H1 (cell line): ENCODE measurements around the gene CDH9.

Source experiments
- CTCF ChIP-seq, 3 experiments: IDR thresholded peaks; 1 replicate in 2 of 3; 2 replicates in 1 of 3; pipeline versions ENCODE4 v1.5.1 to v1.6.1; 2011; ENCODE audit warnings: low read length in 3 of 3, mild to moderate bottlenecking in 3 of 3, inconsistent platforms in 2 of 3, low read depth in 1 of 3, moderate library complexity in 1 of 3; ENCODE audit not compliant: insufficient read depth in 1 of 3; ENCODE audit errors: control extremely low read depth in 1 of 3
- GABPA ChIP-seq: IDR thresholded peaks from 2 replicates; pipeline ENCODE4 v1.6.1; 2011; ENCODE audit warnings: mild to moderate bottlenecking, low read length, moderate library complexity, borderline replicate concordance; ENCODE audit not compliant: insufficient read depth
- NRF1 ChIP-seq: IDR thresholded peaks from 2 replicates; pipeline ENCODE4 v1.6.1; 2011; ENCODE audit warnings: mild to moderate bottlenecking, low read depth, low read length, improper control_type of control experiment
- POLR2A ChIP-seq, 2 experiments: IDR thresholded peaks; 1 replicate in 1 of 2; 2 replicates in 1 of 2; pipeline ENCODE4 v1.6.1; 2011; ENCODE audit warnings: low read depth in 2 of 2, low read length in 2 of 2, mild to moderate bottlenecking in 2 of 2; ENCODE audit errors: control extremely low read depth in 1 of 2
- POLR2AphosphoS5 ChIP-seq: IDR thresholded peaks from 2 replicates; pipeline ENCODE4 v1.6.1; 2011; ENCODE audit warnings: low read depth, low read length
- RFX5 ChIP-seq: IDR thresholded peaks from 2 replicates; pipeline ENCODE4 v1.6.1; 2011; ENCODE audit warnings: low read depth, low read length, improper control_type of control experiment, borderline replicate concordance
- RXRA ChIP-seq: IDR thresholded peaks from 2 replicates; pipeline ENCODE4 v1.6.1; 2011; ENCODE audit warnings: low read depth, mild to moderate bottlenecking, low read length, moderate library complexity; ENCODE audit not compliant: insufficient read depth
- SIN3A ChIP-seq, 2 experiments: IDR thresholded peaks in 1 of 2; conservative IDR thresholded peaks in 1 of 2; 2 replicates each; pipeline ENCODE4 v1.6.1; 2011 to 2012; ENCODE audit warnings: low read length in 2 of 2, improper control_type of control experiment in 1 of 2, low read depth in 1 of 2, mild to moderate bottlenecking in 1 of 2
- SRF ChIP-seq: IDR thresholded peaks from 2 replicates; pipeline ENCODE4 v1.6.1; 2011; ENCODE audit warnings: mild to moderate bottlenecking, low read depth, low read length, moderate library complexity

DNA sequence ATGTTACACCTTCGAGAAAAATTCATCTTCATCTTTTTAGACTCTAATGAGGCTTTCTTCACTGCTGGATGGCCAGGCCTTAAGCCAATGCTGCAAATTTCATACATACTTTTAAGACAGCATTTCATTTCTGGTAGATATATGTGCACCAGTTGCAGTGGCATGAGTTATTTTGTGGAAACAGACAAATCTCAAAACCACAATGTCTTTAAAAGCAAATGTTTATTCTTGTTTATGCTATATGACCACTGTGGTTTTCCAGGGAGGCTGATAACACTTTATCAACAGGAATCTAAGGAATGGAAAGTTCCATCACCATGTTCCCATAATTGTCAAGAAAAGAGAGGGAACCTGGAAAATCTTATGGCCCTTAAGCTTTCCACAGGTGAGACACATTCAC is 27.7 kb downstream of the CDH9 start:
- no peak for TF ChIP-seq CTCF (IDR thresholded peaks at IDR 0.05; ENCODE audit: control extremely low read depth in 1 of 3, insufficient read depth in 1 of 3, low read depth in 1 of 3, low read length in 3 of 3)
- no peak for TF ChIP-seq GABPA
- TF ChIP-seq POLR2A (IDR thresholded peaks at IDR 0.05; ENCODE audit: control extremely low read depth in 1 of 2, low read depth in 2 of 2, low read length in 2 of 2) = no peak
- TF ChIP-seq POLR2AphosphoS5 = no peak
- TF ChIP-seq NRF1 = no peak
- no peak for TF ChIP-seq RXRA
- TF ChIP-seq SRF = no peak
- no peak for TF ChIP-seq RFX5
- no peak for TF ChIP-seq SIN3A (conservative IDR thresholded peaks at IDR 0.05 in 1 of 2, IDR thresholded peaks at IDR 0.05 in 1 of 2; ENCODE audit: low read depth in 1 of 2, low read length in 2 of 2)
